Measurements from ENCODE around the gene ELFN2.

DNA sequence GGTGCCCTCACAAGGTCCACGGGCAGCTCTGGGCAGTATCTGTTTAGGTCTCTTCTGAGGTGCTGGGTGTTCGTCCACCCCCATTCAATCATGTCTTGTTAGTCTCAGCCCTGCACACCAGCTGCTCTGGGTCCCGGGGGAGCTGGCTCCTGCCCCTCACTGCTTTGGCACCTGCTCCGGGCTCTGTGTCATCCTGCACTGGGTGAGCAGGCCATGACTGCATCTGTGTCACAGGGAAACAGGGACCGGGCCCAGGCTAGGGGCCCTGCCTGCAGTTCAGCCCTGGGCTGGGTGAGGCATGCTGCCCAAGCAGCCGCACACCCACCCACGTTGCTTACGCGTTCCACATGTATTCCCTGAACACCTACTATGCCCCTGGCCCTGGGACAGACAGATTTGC, 43.9 kb downstream of the ELFN2 start:
- TF ChIP-seq, protein P1, sequence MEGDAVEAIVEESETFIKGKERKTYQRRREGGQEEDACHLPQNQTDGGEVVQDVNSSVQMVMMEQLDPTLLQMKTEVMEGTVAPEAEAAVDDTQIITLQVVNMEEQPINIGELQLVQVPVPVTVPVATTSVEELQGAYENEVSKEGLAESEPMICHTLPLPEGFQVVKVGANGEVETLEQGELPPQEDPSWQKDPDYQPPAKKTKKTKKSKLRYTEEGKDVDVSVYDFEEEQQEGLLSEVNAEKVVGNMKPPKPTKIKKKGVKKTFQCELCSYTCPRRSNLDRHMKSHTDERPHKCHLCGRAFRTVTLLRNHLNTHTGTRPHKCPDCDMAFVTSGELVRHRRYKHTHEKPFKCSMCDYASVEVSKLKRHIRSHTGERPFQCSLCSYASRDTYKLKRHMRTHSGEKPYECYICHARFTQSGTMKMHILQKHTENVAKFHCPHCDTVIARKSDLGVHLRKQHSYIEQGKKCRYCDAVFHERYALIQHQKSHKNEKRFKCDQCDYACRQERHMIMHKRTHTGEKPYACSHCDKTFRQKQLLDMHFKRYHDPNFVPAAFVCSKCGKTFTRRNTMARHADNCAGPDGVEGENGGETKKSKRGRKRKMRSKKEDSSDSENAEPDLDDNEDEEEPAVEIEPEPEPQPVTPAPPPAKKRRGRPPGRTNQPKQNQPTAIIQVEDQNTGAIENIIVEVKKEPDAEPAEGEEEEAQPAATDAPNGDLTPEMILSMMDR (IDR thresholded peaks at IDR 0.05; ENCODE audit: poor library complexity), result no peak
- no peak for TF ChIP-seq EZH2 (IDR thresholded peaks at IDR 0.05; ENCODE audit: borderline replicate concordance)
